ENCODE results near the gene SPRY4.

DNA sequence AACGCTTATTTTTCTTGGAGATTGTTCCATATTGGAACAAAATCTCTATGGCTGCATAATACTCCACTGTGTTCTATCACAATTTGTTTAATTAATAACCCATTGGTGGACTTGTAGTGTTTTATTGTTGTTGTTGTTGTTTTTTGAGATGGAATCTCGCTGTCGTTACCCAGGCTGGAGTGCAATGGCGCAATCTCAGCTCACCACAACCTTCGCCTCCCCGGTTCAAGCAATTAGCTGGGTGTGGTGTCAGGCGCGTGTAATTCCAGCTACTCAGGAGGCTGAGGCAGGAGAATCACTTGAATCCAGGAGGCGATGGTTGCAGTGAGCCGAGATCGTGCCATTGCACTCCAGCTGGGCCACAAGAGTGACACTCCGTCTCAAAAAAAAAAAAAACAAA, 38.7 kb downstream of the SPRY4 start:
- TF ChIP-seq EZH2 (IDR thresholded peaks at IDR 0.05; ENCODE audit: insufficient read depth, poor library complexity, severe bottlenecking) (no peak), EZH2phosphoT487 (IDR thresholded peaks at IDR 0.05; ENCODE audit: insufficient read depth, low read depth) (no peak)

All from GM23248 (cell line).